HG03469 (cell line): ENCODE measurements around the gene BMP10.

Experiments used
- ATAC-seq: cut with Tn5 transposase; IDR thresholded peaks from one replicate; pipeline ENCODE4 v1.9.1; 2021; ENCODE audit warnings: mild to moderate bottlenecking, moderate library complexity, moderate number of reproducible peaks; ENCODE audit not compliant: unreplicated experiment

Gene BMP10

DNA sequence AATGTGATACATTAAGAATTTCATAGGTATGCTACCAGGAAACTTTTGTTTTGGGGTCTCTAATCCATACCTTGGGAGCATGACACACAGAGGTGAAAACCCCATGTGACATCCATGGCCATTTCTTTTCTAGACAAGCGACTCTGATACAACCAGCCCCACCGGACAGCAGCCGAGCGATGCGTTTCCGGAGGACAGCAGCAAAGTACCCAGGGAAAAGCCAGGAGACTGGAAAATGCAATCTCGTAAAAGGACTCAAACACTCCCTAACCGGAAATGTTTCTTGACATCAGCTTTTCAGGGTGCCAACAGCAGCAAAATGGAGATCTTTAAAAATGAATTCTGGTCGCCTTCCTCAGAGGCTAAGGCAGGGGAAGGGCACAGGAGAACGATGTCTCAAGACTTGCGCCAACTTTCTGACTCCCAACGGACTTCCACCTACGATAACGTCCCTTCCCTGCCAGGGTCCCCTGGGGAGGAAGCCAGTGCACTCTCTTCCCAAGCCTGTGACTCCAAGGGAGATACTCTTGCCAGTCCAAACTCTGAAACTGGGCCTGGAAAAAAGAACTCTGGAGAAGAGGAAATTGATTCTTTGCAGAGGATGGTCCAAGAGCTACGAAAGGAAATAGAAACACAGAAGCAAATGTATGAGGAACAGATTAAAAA is 48.9 kb downstream of the BMP10 start:
- ATAC-seq, result no peak

DNA sequence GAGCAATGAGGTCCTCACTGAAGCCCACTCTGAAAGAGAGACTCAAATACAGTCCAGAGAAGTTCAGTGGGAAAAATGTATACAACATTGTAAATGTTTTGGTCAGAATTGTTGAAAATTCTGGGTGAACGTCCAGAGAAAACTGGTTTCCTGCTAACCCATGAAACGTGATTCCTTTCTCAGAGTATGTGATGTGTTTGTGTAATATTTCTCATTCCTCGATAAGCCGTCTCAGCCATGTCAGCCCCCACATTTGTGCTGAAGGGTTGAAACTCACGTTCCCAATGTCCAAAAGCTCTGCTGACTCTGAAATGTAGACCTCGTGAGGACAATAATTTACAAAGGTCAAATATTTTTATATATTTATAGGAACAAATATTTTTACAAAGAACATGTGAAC is 51.6 kb downstream of the BMP10 start:
- ATAC-seq, result no peak

GRCh38 chr2:68817306-68817705 is 53.9 kb downstream of the BMP10 start:
- no peak for ATAC-seq
